Heart right ventricle (tissue), 16 donors: ENCODE results near the gene MERTK. TPM values are rescaled to one million over a fixed set of nuclear protein-coding genes. Genes with fewer than 3 reads are reported as not detected.
"Not testable (repeated sequence)": the region's sequence is repeated elsewhere in the genome, so short reads cannot be mapped to it uniquely, and the experiment has no call there.

ENCODE experiments used
- ATAC-seq, 8 donors: fragments of 200-7000 bp; cut with Tn5 transposase; one replicate each; pipeline ENCODE4 v1.9.1; 2020; ENCODE audit warnings: mild to moderate bottlenecking in 8 of 8, moderate library complexity in 8 of 8, moderate number of reproducible peaks in 1 of 8
- DNase-seq, 2 donors: peaks; one replicate each; pipeline ENCODE4 v3.0.0-alpha.2; 2020
- H3K27ac ChIP-seq, 10 donors: fragments of 200-600 bp; sonication (generic) in 2 of 10; one replicate each; pipeline versions ENCODE4 v1.5.0 to v1.8.0; 2020 to 2022; ENCODE audit warnings: mild to moderate bottlenecking in 3 of 10
- H3K27me3 ChIP-seq, 7 donors: fragments of 200-600 bp; one replicate each; pipeline ENCODE4 v1.8.0; 2021 to 2022; ENCODE audit warnings: mild to moderate bottlenecking in 2 of 7
- H3K36me3 ChIP-seq, 9 donors: fragments of 200-600 bp; sonication (generic) in 1 of 9; one replicate each; pipeline versions ENCODE4 v1.5.0 to v1.8.0; 2020 to 2022; ENCODE audit warnings: mild to moderate bottlenecking in 2 of 9
- H3K4me1 ChIP-seq, 9 donors: fragments of 200-600 bp; sonication (generic) in 1 of 9; one replicate each; pipeline versions ENCODE4 v1.5.0 to v1.8.0; 2020 to 2022; ENCODE audit warnings: mild to moderate bottlenecking in 4 of 9
- H3K4me3 ChIP-seq, 10 donors: fragments of 200-600 bp; sonication (generic) in 2 of 10; one replicate each; pipeline versions ENCODE4 v1.5.0 to v1.8.0; 2020 to 2022; ENCODE audit warnings: mild to moderate bottlenecking in 7 of 10, moderate library complexity in 2 of 10
- H3K9me3 ChIP-seq, 11 donors: fragments of 200-600 bp in 10 of 11; sonication (generic) in 2 of 11; one replicate each; pipeline versions ENCODE4 v1.5.0 to v1.8.0; 2013 to 2022; ENCODE audit warnings: mild to moderate bottlenecking in 2 of 11, control low read depth in 1 of 11, moderate library complexity in 1 of 11
- WGBS, 2 donors: extraction: QIAGEN DNeasy Blood & Tissue Kit; methylation state at CpG; one replicate each; pipeline ENCODE4 v1.1.7; 2013; ENCODE audit warnings: inconsistent platforms in 1 of 2; 5-methylcytosine and 5-hydroxymethylcytosine counted together
- intact Hi-C, 10 donors: fragments of 100-400 bp; cut with DNase I; formaldehyde crosslinking; loops; one replicate each; pipeline versions ENCODE4 v1.11.1 to v1.14.2; 2022
- polyA plus RNA-seq, 2 donors: library from polyadenylated mRNA; stranded (reverse); fragments of 200-250 nt; gene quantifications; one replicate each; pipeline ENCODE4 v1.2.3, GENCODE V29; 2013
- total RNA-seq, 10 donors: library from RNA; stranded (reverse); fragmentation: NEBNext Ultra II Directional in 3 of 10; extraction: Animal tissue kit (Norgen Biotek cat#: 25700) in 3 of 10; gene quantifications; one replicate each; pipeline versions ENCODE4 v1.2.1 to v1.2.4, GENCODE V29; 2021 to 2023
- TF ChIP-seq, protein P1 (sequence below), 9 donors: fragments of 200-600 bp; sonication (generic) in 2 of 9; IDR thresholded peaks; one replicate each; pipeline versions ENCODE4 v1.5.0 to v1.8.0; 2021 to 2022; ENCODE audit warnings: antibody characterized with exemption in 9 of 9, mild to moderate bottlenecking in 5 of 9, moderate library complexity in 1 of 9
- donor health status: Arrhythmogenic right ventricular cardiomyopathy.
- donor health status: ischemic (EF 13 %, LVEDD 7.1; RV severe dilation, severe dysfunction).
- donor health status: healthy with polysubstance abuse.
- donor health status: DM: no; HTN: yes; CAD: no.
- donor health status: DM: no; HTN: no; CAD: no.
- donor health status: ischemic (EF 25% LVEDD 6.9; RV normal size, moderate dysfunction).
- donor health status: ischemic (EF 25% LVEDD 5.7; RV mildly dilated, moderate dysfunction).
- donor health status: healthy.
- donor health status: DM: yes; HTN: yes; CAD: no.
- donor health status: Ischemic cardiomyopathy.
- donor health status: ischemic (EF 35%, LVEDD 5.7; RV mildly dilated, moderate dysfunction).
- donor health status: nonischemic (EF 11% LVEDD 7.7; RV severe dilation, severe dysfunction).
- donor health status: DM: yes; HTN: yes; CAD: no.
- donor health status: PGD.
- donor health status: ischemic (EF 29% LVEDD 5.4; RV normal size, mild dysfunction).
- donor health status: nonischemic (EF 23%, LVEDD 6.1; RV moderate dilation, normal function).

The MERTK gene
- total and polyA plus RNA-seq, 12 donors, result 2.3 to 8.9 (median 3.9) TPM

DNA sequence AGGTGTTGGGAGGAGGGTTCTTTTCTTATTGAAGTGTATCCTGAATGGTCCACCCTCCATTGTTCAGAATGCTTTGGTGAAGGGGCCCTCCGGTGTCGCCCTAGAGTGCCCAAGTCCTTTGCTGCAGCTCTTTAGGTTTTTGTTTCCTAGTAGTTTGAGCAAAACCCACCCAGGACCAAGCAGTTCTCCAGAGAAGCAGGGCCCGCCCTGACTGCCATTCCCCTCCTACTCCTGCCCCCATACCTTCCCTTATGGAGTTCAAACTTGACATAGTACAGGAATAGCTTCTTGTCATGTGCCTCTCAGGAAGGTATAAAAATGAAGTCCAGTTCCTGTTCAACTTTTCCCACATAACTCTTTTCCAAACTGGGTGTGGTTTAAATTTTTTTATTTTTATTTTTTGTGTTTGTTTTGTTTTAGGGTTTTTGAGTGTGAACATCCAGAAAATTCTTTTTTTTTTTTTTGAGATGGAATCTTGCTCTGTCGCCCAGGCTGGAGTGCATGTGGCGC lies 5.6 kb downstream of the MERTK start:
- 80 to 91% methylated on average over 5 of the region's 5 CpGs for WGBS, 2 donors
- Histone ChIP-seq H3K27me3 (peaks cover 0 to 8% (median 0%) of the 10 kb centered on the region in 7 donors), H3K27ac (peak overlapping the region in 9 of 10 donors; percentile 12 to 84 (median 69)), H3K36me3 (peaks cover 0 to 6% (median 0%) of the 10 kb centered on the region in 9 donors), H3K4me3 (no peak overlapping the region), H3K9me3 (no peaks in the 10 kb centered on the region), H3K4me1 (peaks cover 3 to 96% (median 79%) of the 10 kb centered on the region in 9 donors)
- DNase-seq, result no peak
- intact Hi-C loops, result loop anchor here in 2 of 10 donors (5.0 to 10.0 kb wide), 2 partner anchors 43 to 51 kb away; no protein-coding TSS in a partner anchor
- TF ChIP-seq, protein P1, sequence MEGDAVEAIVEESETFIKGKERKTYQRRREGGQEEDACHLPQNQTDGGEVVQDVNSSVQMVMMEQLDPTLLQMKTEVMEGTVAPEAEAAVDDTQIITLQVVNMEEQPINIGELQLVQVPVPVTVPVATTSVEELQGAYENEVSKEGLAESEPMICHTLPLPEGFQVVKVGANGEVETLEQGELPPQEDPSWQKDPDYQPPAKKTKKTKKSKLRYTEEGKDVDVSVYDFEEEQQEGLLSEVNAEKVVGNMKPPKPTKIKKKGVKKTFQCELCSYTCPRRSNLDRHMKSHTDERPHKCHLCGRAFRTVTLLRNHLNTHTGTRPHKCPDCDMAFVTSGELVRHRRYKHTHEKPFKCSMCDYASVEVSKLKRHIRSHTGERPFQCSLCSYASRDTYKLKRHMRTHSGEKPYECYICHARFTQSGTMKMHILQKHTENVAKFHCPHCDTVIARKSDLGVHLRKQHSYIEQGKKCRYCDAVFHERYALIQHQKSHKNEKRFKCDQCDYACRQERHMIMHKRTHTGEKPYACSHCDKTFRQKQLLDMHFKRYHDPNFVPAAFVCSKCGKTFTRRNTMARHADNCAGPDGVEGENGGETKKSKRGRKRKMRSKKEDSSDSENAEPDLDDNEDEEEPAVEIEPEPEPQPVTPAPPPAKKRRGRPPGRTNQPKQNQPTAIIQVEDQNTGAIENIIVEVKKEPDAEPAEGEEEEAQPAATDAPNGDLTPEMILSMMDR (IDR thresholded peaks at IDR 0.05), result no peak
- ATAC-seq, result peak in 4 of 8 donors; percentile 29 to 50 (median 32)

DNA sequence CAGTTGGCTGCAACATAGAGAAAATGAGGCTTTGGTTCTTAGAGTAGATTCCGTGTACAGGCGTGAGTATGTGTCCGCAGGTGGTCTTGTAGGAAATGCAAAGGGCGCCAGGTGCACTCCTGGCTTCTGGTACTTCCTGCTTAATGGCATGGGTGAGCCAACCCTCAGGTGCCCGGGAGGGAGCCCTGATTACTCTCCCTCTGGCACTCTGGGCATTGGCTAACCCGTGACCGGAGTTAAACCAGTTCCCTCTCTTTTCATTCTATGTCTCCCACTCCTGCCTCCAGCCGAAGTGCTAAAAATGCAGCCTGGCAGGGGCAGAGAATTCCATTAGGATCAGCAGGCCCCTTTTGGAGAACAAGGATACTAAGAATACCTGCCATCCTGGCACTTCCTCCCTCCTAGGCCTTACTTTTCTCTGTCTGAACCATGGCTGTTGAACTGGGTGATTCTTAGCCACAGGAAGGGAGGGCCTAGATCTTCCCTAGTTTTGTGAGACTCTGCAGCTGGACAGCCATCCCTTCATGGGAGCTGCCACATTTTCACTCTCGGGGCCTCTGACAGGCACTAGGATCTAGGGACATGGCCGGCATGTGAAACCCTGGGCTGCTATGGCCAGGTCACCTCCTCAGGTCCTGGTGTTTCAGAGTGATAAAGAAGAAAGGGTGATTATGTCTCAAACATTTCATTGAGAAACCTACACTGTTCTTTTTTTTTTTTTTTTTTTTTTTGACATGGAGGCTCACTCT lies 6.5 kb downstream of the MERTK start:
- TF ChIP-seq, protein P1 (IDR thresholded peaks at IDR 0.05), result no peak
- peaks cover 0 to 6% (median 0%) of the 10 kb centered on the region in 9 donors for H3K36me3 ChIP-seq
- DNase-seq, result peak in 1 of 2 donors; percentile 38
- no peak overlapping the region for H3K4me3 ChIP-seq
- intact Hi-C loops, result loop anchor here in 6 of 10 donors (5.0 to 10.0 kb wide), 4 partner anchors 42 to 52 kb away; no protein-coding TSS in a partner anchor
- H3K27ac ChIP-seq, result peak overlapping the region in 9 of 10 donors; percentile 12 to 84 (median 69)
- H3K27me3 ChIP-seq, result no peaks in the 10 kb centered on the region
- ATAC-seq, result peak; percentile 43 to 65 (median 62)
- WGBS, 2 donors, result 66 to 81% methylated on average over 10 of the region's 10 CpGs
- H3K9me3 ChIP-seq, result no peaks in the 10 kb centered on the region
- peaks cover 3 to 93% (median 76%) of the 10 kb centered on the region in 9 donors for H3K4me1 ChIP-seq

DNA sequence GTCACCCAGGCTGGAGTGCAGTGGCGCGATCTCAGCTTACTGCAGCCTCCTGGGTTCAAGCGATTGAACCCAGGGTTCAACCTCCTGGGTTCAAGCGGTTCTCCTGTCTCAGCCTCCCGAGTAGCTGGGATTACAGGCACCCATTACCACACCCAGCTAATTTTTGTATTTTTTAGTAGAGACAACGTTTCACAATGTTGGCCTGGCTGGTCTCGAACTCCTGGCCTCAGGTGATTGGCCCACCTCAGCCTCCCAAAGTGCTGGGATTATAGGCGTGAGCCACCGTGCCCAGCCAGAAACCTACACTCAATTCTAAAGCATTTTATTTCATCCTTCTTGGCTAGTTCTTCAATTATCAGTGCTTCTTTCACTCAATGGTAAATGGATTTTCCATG lies 7.1 kb downstream of the MERTK start:
- not testable (repeated sequence) for H3K9me3 ChIP-seq, H3K27me3 ChIP-seq, DNase-seq, H3K4me3 ChIP-seq, H3K36me3 ChIP-seq, ATAC-seq
- peaks cover 3 to 88% (median 70%) of the 10 kb centered on the region in 9 donors for H3K4me1 ChIP-seq
- 97 to 99% methylated on average over 9 of the region's 9 CpGs for WGBS, 2 donors
- peak overlapping the region in 8 of 10 donors; percentile 12 to 84 (median 72) for H3K27ac ChIP-seq
- intact Hi-C loops, result loop anchor here in 5 of 10 donors (5.0 to 10.0 kb wide), 4 partner anchors 42 to 52 kb away; no protein-coding TSS in a partner anchor

DNA sequence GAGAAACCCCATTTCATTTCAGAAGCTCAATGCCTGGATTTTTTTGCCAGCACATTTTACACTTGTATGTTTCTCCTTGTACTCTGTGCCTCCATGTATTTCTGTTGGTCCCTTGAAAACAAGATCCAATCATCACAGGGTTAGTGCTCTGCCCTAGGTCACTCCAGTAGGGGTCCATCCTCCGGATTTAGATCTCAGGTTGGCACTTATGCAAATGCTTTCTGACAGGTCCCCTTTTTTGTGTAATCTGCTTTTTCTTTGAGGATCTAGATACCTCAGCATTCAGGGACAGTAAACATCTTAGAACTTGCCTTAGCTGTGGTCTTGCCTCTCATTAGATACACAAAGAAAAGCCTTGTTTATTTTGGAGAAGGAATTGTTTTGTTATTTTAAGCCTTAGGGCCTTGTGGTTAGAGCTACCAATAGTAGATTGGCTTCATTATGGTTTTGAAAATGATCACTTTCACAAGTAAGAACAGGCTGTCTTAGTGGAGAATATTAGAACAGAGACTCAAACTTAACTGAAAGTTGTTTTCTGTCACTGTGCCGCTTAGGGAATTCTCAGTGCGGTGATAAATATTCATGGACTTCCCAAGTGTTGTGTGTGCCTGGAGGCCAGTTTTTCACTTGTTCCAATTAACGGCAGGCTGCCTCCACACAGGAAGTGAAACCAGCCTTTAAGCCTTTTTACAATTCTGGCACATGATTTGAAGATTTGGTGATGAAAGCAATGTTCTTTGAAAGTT lies 7.8 kb downstream of the MERTK start:
- Histone ChIP-seq H3K9me3 (no peaks in the 10 kb centered on the region), H3K4me3 (peak overlapping the region in 1 of 10 donors; percentile 11), H3K27me3 (no peaks in the 10 kb centered on the region), H3K36me3 (peaks cover 0 to 6% (median 0%) of the 10 kb centered on the region in 9 donors), H3K4me1 (peaks cover 3 to 88% (median 70%) of the 10 kb centered on the region in 9 donors), H3K27ac (peak overlapping the region; percentile 12 to 84 (median 68))
- intact Hi-C loops, result loop anchor here in 5 of 10 donors (5.0 to 10.0 kb wide), 4 partner anchors 41 to 51 kb away; no protein-coding TSS in a partner anchor
- WGBS, 2 donors, result 26 to 31% methylated on average over 4 of the region's 4 CpGs
- TF ChIP-seq, protein P1 (IDR thresholded peaks at IDR 0.05), result no peak
- ATAC-seq (peak in 3 of 8 donors; percentile 40 to 47 (median 45)), DNase-seq (no peak)
